Activated T-cell treated with anti-CD3 and anti-CD28 coated beads, Interleukin-2, amount 50 U/mL, for 4 hours (primary cell): ENCODE data around the gene ARGLU1. TPM values are rescaled to one million over a fixed set of nuclear protein-coding genes. Genes with fewer than 3 reads are reported as not detected.

Experiments
- ATAC-seq, 2 donors: fragments of 200-7000 bp; cut with Tn5 transposase; one replicate each; pipeline ENCODE4 v1.10.0; 2021
- DNase-seq: peaks from one replicate; pipeline ENCODE4 v3.0.0-alpha.2; 2020
- H3K27me3 Mint-ChIP-seq: one replicate; pipeline ENCODE4 v1.8.0; 2021; ENCODE audit warnings: low read depth, mixed read lengths
- H3K36me3 Mint-ChIP-seq: one replicate; pipeline ENCODE4 v1.8.0; 2022; ENCODE audit warnings: mixed read lengths; ENCODE audit not compliant: insufficient read depth
- H3K4me1 Mint-ChIP-seq: one replicate; pipeline ENCODE4 v1.8.0; 2021; ENCODE audit warnings: low read depth, mixed read lengths
- H3K4me3 Mint-ChIP-seq: one replicate; pipeline ENCODE4 v1.8.0; 2021; ENCODE audit warnings: mild to moderate bottlenecking, moderate library complexity, mixed read lengths
- H3K9me3 Mint-ChIP-seq: one replicate; pipeline ENCODE4 v1.8.0; 2021; ENCODE audit warnings: mixed read lengths
- total RNA-seq, 3 donors: library from RNA; stranded (reverse); gene quantifications; one replicate each; pipeline ENCODE4 v1.2.1, GENCODE V29; 2021

Gene ARGLU1
- total RNA-seq, 3 donors from 2014 or later: 71.9 to 78.9 (median 73.2) TPM

DNA sequence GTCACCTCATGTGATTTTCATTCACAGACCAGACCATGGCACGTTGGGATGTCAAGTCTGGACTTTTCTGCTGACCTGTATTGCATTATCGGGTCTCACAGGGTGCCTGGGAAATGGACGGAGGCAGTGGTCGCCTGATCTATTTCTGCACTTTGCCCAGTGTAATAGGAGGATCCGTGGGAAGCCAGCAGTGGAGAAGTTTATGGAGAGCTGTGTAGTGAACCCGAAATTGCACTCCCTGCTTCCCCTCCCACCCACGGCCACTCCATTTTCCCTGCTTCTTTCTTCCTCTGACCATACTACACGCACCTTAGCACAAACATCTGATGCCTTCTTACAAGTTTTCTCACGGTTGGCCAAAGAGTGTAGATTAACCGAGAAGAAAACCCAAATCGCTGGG, 49.4 kb downstream of the ARGLU1 start:
- Mint-ChIP-seq H3K27me3 (peaks cover 35% of the 10 kb centered on the region), H3K9me3 (no peaks in the 10 kb centered on the region), H3K36me3 (no peaks in the 10 kb centered on the region), H3K4me1 (no peaks in the 10 kb centered on the region), H3K4me3 (no peak overlapping the region)
- no peak for DNase-seq
- ATAC-seq: no peak

DNA sequence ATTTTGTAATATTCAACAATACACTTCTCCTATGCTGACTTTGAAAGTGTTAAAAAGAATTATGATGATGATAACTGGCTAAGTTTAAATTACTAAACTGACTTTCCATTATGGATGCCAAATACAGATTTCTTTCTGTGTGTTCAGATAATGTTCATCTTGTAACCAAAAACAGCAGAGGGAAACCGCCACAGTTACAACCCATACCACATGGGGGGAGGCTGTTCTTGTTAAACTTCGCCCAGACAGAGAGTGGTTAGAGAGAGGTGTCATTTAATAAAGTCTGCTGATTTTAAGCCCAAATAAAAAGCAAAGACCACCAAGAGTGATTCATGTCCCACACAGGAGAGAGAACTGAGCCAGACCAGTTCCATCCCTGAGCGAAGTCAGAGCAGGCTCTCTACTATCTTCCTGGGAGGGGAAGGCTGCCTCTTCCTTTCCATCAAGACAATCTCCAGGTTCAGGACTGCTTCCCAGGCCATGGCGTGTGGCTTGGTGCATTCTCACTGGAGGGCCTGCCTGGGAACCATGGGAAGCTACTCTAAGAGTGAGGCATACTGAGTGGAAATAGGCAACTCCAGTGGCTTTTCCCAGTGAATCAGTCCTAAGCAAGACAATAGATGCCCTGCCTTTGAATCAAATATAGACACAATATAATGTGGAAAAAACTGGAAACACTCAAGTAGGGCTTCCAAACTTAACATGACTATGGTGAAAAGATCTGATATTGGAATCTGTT, 50.7 kb downstream of the ARGLU1 start:
- Mint-ChIP-seq H3K9me3 (no peaks in the 10 kb centered on the region), H3K27me3 (peaks cover 32% of the 10 kb centered on the region), H3K4me3 (no peak overlapping the region), H3K36me3 (no peaks in the 10 kb centered on the region), H3K4me1 (no peaks in the 10 kb centered on the region)
- no peak for ATAC-seq
- DNase-seq: no peak

GRCh38 chr13:106515635-106516254, 52.2 kb downstream of the ARGLU1 start:
- no peak overlapping the region for H3K4me3 Mint-ChIP-seq
- H3K4me1 Mint-ChIP-seq: no peaks in the 10 kb centered on the region
- H3K36me3 Mint-ChIP-seq: no peaks in the 10 kb centered on the region
- H3K27me3 Mint-ChIP-seq: peaks cover 31% of the 10 kb centered on the region
- no peaks in the 10 kb centered on the region for H3K9me3 Mint-ChIP-seq
- DNase-seq (no peak), ATAC-seq (no peak)

DNA sequence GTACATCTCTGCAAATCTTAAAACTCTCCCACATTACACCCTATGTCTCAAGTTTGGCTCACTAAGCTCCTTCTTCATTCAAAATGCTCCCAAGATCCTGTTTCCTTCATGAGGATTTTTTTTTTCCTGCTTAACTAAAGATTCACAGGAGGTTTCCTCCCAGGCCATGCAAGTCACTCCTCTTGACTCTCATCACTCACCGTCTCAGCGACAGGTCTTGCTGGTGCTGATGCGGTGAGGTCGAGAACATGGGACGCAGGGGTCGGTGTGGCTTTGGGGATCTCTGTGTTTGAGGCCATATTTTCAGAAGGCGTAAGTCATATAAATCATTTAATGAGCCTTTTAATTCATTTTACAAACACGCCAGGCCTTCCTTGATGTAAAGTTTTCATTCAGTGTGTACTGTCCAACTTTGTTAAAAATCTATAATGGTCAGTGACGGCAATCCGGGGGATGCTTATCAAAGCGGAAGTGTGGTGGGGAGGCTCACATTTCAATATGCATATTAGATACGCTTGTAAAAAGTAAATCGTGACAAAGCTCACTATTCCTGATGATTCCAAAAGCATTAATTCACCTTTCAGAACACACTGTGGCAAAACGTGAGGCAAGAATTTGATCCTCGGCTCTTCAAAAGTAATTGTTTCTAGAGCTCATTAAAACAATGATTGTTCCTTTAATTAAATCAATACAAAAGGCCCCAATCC, 52.9 kb downstream of the ARGLU1 start:
- DNase-seq (no peak), ATAC-seq (no peak)
- Mint-ChIP-seq H3K9me3 (no peaks in the 10 kb centered on the region), H3K27me3 (peaks cover 28% of the 10 kb centered on the region), H3K4me3 (no peak overlapping the region), H3K36me3 (no peaks in the 10 kb centered on the region), H3K4me1 (no peaks in the 10 kb centered on the region)

- DNase-seq: no peak
- Mint-ChIP-seq H3K4me1 (no peaks in the 10 kb centered on the region), H3K4me3 (no peak overlapping the region), H3K36me3 (no peaks in the 10 kb centered on the region), H3K27me3 (peaks cover 29% of the 10 kb centered on the region), H3K9me3 (no peaks in the 10 kb centered on the region)
- no peak for ATAC-seq
These were observed 54.6 kb downstream of the ARGLU1 start for GRCh38 chr13:106513025-106513983.

DNA sequence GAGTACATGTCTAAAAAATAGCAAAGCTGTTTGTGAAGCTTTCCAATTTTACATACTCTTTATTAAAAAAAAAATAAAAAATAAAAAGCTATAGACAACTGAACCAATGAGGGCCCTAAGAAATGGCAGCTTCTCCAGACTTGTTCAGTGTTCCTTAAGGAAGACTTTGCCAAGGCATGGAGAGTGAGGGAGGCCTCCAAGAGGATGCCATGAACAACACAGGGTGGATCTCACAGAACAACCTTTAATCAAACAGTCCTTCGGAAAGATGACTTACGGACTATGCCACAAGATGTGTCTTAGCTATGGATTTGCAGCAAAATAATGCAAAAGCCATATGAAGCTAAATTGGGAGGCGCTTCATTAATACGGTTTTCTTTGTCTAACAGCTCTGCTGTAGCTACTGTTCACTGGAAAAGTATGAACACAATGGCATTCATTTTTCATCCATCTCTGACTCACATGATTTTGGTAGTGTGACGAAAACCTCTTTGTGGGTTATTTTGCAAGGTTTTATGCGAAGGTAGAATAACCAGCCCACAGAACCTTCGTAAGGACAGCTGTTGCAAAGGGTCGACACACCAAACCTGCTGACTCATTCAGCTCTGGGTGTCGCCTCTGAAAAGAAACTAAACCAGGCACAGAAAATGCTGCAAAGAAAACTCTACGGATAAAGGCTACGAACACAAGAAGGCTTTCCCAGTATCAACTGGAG, 60.2 kb downstream of the ARGLU1 start:
- DNase-seq (no peak), ATAC-seq (no peak)
- Mint-ChIP-seq H3K4me1 (no peaks in the 10 kb centered on the region), H3K9me3 (no peaks in the 10 kb centered on the region), H3K4me3 (no peak overlapping the region), H3K36me3 (no peaks in the 10 kb centered on the region), H3K27me3 (peaks cover 11% of the 10 kb centered on the region)

DNA sequence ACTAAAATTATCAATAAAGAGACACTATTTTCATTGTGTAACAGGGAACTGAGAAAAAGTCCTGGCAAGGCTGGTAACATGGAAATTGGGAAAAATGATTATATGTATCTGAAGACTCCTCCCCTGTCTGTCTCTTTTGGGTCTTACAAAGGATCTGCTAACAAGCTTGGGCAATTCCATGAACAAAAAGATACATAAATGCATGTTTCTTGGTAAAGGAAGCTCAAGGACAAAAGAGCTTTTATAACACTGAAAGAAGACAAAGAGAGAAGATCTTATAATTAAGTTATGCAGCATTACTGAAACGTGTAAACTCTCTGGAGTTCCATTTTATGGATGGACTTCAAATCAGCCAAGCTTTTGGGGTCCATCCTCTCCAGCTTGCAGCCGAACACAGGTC, 61.7 kb downstream of the ARGLU1 start:
- Mint-ChIP-seq H3K4me1 (no peaks in the 10 kb centered on the region), H3K36me3 (no peaks in the 10 kb centered on the region), H3K27me3 (peaks cover 12% of the 10 kb centered on the region), H3K9me3 (no peaks in the 10 kb centered on the region), H3K4me3 (no peak overlapping the region)
- ATAC-seq (no peak), DNase-seq (no peak)

GRCh38 chr13:106505732-106506131, 62.2 kb downstream of the ARGLU1 start:
- Mint-ChIP-seq H3K4me1 (no peaks in the 10 kb centered on the region), H3K9me3 (no peaks in the 10 kb centered on the region), H3K36me3 (no peaks in the 10 kb centered on the region), H3K4me3 (no peak overlapping the region), H3K27me3 (peaks cover 12% of the 10 kb centered on the region)
- no peak for DNase-seq
- ATAC-seq: no peak

DNA sequence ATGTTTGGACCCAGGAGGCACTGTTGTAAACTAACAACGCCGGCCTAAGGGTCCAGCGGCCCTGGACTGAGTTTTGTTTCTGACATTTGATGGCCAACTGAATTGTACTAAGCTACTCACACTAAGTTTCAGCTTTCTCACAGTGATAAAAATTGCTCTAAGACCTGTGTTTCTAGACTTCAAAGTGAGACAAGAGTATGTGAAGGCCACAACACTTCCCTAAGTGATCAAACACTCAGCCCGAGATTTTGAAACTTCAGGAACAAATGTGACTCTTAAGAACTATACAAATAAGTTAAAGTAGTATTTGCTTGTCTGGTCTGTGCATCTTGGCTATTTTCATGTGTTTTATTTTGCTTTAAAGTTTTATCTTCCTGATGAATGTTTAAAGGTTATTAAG, 62.6 kb downstream of the ARGLU1 start:
- DNase-seq: no peak
- Mint-ChIP-seq H3K4me3 (no peak overlapping the region), H3K9me3 (no peaks in the 10 kb centered on the region), H3K27me3 (peaks cover 12% of the 10 kb centered on the region), H3K36me3 (no peaks in the 10 kb centered on the region), H3K4me1 (no peaks in the 10 kb centered on the region)
- no peak for ATAC-seq

GRCh38 chr13:106503730-106504453, 64.0 kb downstream of the ARGLU1 start:
- DNase-seq (no peak), ATAC-seq (no peak)
- no peaks in the 10 kb centered on the region for H3K9me3 Mint-ChIP-seq
- H3K4me1 Mint-ChIP-seq: peaks cover 3% of the 10 kb centered on the region
- H3K36me3 Mint-ChIP-seq: no peaks in the 10 kb centered on the region
- no peak overlapping the region for H3K4me3 Mint-ChIP-seq
- H3K27me3 Mint-ChIP-seq: peaks cover 15% of the 10 kb centered on the region

- peaks cover 21% of the 10 kb centered on the region for H3K27me3 Mint-ChIP-seq
- H3K4me1 Mint-ChIP-seq: peaks cover 3% of the 10 kb centered on the region
- no peaks in the 10 kb centered on the region for H3K36me3 Mint-ChIP-seq
- ATAC-seq: no peak
- no peaks in the 10 kb centered on the region for H3K9me3 Mint-ChIP-seq
- no peak overlapping the region for H3K4me3 Mint-ChIP-seq
- DNase-seq: no peak
These were observed 64.7 kb downstream of the ARGLU1 start for GRCh38 chr13:106503272-106503671.

DNA sequence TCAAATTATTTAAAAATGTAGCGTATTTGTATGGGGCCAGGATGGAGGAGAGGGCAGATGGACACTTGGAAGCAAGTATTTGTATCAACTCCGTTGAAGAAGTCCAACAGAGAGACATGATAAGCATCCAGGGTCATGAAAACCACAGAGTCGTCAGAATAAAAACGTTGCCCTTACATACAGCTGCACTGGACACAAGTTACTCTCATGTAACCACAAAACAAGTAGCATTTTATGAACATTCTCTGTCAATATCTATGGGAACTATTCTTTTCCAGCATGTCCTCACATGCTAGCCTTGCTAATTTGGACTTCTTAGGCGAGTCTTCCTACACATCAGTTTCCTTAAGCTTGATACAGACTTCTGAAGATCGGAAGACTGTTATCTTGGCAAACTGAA, 67.5 kb downstream of the ARGLU1 start:
- DNase-seq: no peak
- no peaks in the 10 kb centered on the region for H3K36me3 Mint-ChIP-seq
- H3K27me3 Mint-ChIP-seq: peaks cover 39% of the 10 kb centered on the region
- ATAC-seq: no peak
- peaks cover 3% of the 10 kb centered on the region for H3K4me1 Mint-ChIP-seq
- H3K9me3 Mint-ChIP-seq: no peaks in the 10 kb centered on the region
- no peak overlapping the region for H3K4me3 Mint-ChIP-seq

- Mint-ChIP-seq H3K4me3 (no peak overlapping the region), H3K36me3 (no peaks in the 10 kb centered on the region), H3K27me3 (peaks cover 40% of the 10 kb centered on the region), H3K9me3 (no peaks in the 10 kb centered on the region), H3K4me1 (peaks cover 3% of the 10 kb centered on the region)
- no peak for ATAC-seq
- DNase-seq: no peak
These were observed 68.0 kb downstream of the ARGLU1 start for GRCh38 chr13:106499896-106500295.
